Measurements from ENCODE around the gene FOXP1. TPM values are rescaled to one million over a fixed set of nuclear protein-coding genes. Genes with fewer than 3 reads are reported as not detected.

The FOXP1 gene
- total RNA-seq, 2 donors from 2014 or later = 41.7 to 94.3 TPM

- no peak for DNase-seq
- H3K9me3 ChIP-seq (ENCODE audit: control insufficient read depth, low read length) = peaks cover 9% of the 10 kb centered on the region
- no peaks in the 10 kb centered on the region for H3K27me3 ChIP-seq (ENCODE audit: control insufficient read depth, insufficient read depth, low read length, poor library complexity, severe bottlenecking)
- peaks cover 6% of the 10 kb centered on the region for H3K4me1 ChIP-seq (ENCODE audit: control insufficient read depth, insufficient read depth, low read length)
- H3K27me3 Mint-ChIP-seq (ENCODE audit: insufficient read depth) = no peaks in the 10 kb centered on the region
- H3K36me3 ChIP-seq (ENCODE audit: control insufficient read depth, insufficient read depth, low read length) = no peaks in the 10 kb centered on the region
- H3K27ac Mint-ChIP-seq = no peak overlapping the region
- TF ChIP-seq, protein P1, sequence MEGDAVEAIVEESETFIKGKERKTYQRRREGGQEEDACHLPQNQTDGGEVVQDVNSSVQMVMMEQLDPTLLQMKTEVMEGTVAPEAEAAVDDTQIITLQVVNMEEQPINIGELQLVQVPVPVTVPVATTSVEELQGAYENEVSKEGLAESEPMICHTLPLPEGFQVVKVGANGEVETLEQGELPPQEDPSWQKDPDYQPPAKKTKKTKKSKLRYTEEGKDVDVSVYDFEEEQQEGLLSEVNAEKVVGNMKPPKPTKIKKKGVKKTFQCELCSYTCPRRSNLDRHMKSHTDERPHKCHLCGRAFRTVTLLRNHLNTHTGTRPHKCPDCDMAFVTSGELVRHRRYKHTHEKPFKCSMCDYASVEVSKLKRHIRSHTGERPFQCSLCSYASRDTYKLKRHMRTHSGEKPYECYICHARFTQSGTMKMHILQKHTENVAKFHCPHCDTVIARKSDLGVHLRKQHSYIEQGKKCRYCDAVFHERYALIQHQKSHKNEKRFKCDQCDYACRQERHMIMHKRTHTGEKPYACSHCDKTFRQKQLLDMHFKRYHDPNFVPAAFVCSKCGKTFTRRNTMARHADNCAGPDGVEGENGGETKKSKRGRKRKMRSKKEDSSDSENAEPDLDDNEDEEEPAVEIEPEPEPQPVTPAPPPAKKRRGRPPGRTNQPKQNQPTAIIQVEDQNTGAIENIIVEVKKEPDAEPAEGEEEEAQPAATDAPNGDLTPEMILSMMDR (conservative IDR thresholded peaks at IDR 0.05) = no peak
- no peak overlapping the region for H3K4me3 Mint-ChIP-seq
- peaks cover 25% of the 10 kb centered on the region for H3K4me1 Mint-ChIP-seq
- no peak overlapping the region for H3K9ac ChIP-seq (ENCODE audit: extremely low read depth, low read length, poor library complexity, severe bottlenecking)
- H3K36me3 Mint-ChIP-seq (ENCODE audit: low read depth) = no peaks in the 10 kb centered on the region
- WGBS, 2 experiments (ENCODE audit: insufficient coverage in 1 of 2, insufficient read length in 1 of 2) = 83 to 87% methylated on average over 1 to 2 of the region's 2 CpGs
- no peak overlapping the region for H3K27ac ChIP-seq (ENCODE audit: low read depth, low read length)
- H3K4me3 ChIP-seq (ENCODE audit: low read length) = no peak overlapping the region
- H3K9me3 Mint-ChIP-seq = peaks cover 7% of the 10 kb centered on the region
These were observed 5.6 kb upstream of the FOXP1 start for GRCh38 chr3:71589132-71589531.

DNA sequence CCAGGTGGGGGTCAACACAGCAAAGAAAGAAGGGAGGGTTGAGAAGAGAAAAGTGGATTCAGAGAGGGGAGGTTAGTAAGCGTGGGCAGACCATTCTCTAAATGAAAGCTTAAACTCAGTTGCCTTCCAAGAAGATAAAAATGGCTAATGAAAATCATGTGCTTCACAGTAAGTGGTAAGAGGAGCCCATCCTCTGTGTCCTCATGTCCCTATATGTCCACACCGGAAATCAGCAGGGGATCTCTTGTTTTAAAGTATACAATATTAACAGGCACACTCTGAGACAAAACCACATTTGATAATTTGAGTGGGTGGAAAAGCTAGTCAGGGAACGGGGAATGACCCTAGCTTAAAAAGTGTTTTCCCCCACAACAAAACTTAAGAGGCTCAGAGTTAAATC, 4.4 kb upstream of the FOXP1 start:
- H3K36me3 ChIP-seq (ENCODE audit: control insufficient read depth, insufficient read depth, low read length) = no peaks in the 10 kb centered on the region
- Mint-ChIP-seq H3K9me3 (peaks cover 7% of the 10 kb centered on the region), H3K27ac (peak overlapping the region; percentile 12), H3K4me1 (peaks cover 25% of the 10 kb centered on the region), H3K27me3 (ENCODE audit: insufficient read depth) (no peaks in the 10 kb centered on the region), H3K36me3 (ENCODE audit: low read depth) (no peaks in the 10 kb centered on the region), H3K4me3 (no peak overlapping the region)
- H3K4me3 ChIP-seq (ENCODE audit: low read length) = no peak overlapping the region
- no peak for DNase-seq
- TF ChIP-seq, protein P1 (conservative IDR thresholded peaks at IDR 0.05) = no peak
- no peak overlapping the region for H3K27ac ChIP-seq (ENCODE audit: low read depth, low read length)
- H3K9me3 ChIP-seq (ENCODE audit: control insufficient read depth, low read length) = peaks cover 9% of the 10 kb centered on the region
- 93 to 100% methylated on average over 1 to 3 of the region's 3 CpGs for WGBS, 2 experiments (ENCODE audit: insufficient coverage in 1 of 2, insufficient read length in 1 of 2)
- H3K4me1 ChIP-seq (ENCODE audit: control insufficient read depth, insufficient read depth, low read length) = peaks cover 6% of the 10 kb centered on the region
- no peaks in the 10 kb centered on the region for H3K27me3 ChIP-seq (ENCODE audit: control insufficient read depth, insufficient read depth, low read length, poor library complexity, severe bottlenecking)
- no peak overlapping the region for H3K9ac ChIP-seq (ENCODE audit: extremely low read depth, low read length, poor library complexity, severe bottlenecking)

- H3K9ac ChIP-seq (ENCODE audit: extremely low read depth, low read length, poor library complexity, severe bottlenecking) = no peak overlapping the region
- H3K27ac Mint-ChIP-seq = no peak overlapping the region
- H3K4me3 ChIP-seq (ENCODE audit: low read length) = no peak overlapping the region
- H3K9me3 Mint-ChIP-seq = peaks cover 7% of the 10 kb centered on the region
- H3K27me3 Mint-ChIP-seq (ENCODE audit: insufficient read depth) = no peaks in the 10 kb centered on the region
- no peaks in the 10 kb centered on the region for H3K36me3 ChIP-seq (ENCODE audit: control insufficient read depth, insufficient read depth, low read length)
- WGBS, 2 experiments (ENCODE audit: insufficient coverage in 1 of 2, insufficient read length in 1 of 2) = 55 to 73% methylated on average over 4 to 5 of the region's 5 CpGs
- peaks cover 9% of the 10 kb centered on the region for H3K9me3 ChIP-seq (ENCODE audit: control insufficient read depth, low read length)
- TF ChIP-seq, protein P1 (conservative IDR thresholded peaks at IDR 0.05) = no peak
- H3K4me1 Mint-ChIP-seq = peaks cover 25% of the 10 kb centered on the region
- no peak for DNase-seq
- peaks cover 6% of the 10 kb centered on the region for H3K4me1 ChIP-seq (ENCODE audit: control insufficient read depth, insufficient read depth, low read length)
- no peaks in the 10 kb centered on the region for H3K27me3 ChIP-seq (ENCODE audit: control insufficient read depth, insufficient read depth, low read length, poor library complexity, severe bottlenecking)
- H3K27ac ChIP-seq (ENCODE audit: low read depth, low read length) = no peak overlapping the region
- no peak overlapping the region for H3K4me3 Mint-ChIP-seq
- no peaks in the 10 kb centered on the region for H3K36me3 Mint-ChIP-seq (ENCODE audit: low read depth)
These were observed 3.3 kb upstream of the FOXP1 start for GRCh38 chr3:71586810-71587242.
